ENCODE measurements around the gene SEMA7A.

SEMA7A gene

DNA sequence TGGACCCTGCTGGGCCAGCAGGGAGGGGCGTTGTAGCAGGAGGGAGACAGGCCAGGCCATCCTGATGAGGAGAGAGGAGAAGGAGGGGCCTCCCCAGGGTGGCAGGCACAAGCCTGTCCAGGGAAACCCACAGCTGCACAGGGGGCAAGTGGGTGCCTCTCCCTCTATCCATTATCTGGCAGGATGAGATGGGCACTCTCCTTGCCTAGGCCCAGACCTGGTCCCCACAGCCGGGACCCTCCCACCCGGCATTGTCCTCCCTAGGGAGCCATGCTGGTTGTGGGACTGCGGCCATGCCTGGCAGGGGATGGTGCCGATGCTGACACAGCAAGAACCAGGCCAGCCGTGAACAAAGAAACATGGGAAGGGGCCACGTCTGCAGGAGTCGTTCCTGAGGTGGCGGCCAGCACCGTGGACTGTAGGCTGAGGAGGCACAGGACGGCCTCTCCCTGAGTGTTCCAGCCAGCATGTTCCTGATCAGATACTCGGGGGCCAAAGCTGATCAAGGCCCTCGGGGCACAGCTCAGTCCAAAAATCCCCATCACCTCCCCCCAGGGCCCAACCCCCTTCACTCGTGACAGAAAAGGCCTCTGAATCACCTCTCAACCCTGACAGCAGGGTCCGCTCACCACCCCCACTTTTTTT lies 47.1 kb downstream of the SEMA7A start:
- peak in 1 of 2 experiments; percentile 21 for DNase-seq

DNA sequence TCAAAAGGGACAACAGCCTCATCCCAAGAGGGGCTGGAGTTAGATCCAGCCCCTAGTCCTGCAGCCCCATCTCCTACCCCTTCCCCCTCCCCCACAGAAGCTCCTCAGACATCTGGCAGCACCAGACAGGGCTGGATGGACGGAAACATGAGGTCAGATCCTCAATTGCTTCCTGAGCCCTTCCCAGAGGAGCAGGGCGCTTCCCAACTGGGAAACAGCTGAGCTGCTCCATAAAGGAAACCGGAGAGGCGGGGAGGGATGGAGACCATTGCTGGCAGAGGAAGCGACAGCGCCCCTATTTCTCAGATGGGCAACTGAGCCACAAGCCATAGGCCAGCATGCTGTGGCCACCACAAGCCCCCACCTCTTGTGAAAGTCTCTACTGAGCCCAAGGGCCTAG lies 48.0 kb downstream of the SEMA7A start:
- no peak for DNase-seq

DNA sequence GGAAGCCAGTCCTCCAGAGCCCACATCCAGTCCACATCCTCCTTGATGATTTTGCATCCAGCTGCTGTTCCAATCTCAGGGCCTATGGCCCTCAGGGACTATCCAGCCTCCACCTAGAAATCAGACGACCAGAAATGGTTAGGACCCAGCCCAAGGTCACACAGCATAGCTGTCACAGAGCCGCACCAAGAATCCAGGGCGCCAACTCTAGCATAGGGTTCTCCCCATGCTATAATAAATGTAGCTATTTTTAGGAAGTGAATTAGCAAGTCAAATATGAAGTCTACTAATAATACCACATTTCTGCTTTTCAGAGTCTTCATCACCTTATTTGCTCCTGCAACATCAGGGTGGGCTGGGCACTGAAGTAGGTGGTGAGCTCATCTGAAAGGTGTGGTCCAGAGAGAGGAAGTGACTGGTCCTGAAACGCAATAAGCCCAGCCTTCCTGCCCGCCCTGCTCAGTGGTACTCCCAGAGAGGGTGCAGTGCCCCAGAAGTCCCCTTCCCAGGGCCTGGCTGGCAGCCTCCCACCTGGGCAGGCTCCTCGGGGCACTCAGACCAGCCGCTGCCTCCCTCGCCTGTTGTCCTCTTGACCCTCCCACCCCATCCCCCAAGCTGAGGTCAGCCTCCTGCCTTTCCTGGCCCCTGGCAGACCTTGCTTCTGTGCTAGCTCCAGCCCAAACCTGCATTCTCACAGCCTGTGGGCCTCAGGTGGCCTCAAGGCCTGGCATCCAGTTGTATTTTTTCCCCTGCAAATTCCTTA lies 48.7 kb downstream of the SEMA7A start:
- DNase-seq, result peak; percentile 78 to 79

DNA sequence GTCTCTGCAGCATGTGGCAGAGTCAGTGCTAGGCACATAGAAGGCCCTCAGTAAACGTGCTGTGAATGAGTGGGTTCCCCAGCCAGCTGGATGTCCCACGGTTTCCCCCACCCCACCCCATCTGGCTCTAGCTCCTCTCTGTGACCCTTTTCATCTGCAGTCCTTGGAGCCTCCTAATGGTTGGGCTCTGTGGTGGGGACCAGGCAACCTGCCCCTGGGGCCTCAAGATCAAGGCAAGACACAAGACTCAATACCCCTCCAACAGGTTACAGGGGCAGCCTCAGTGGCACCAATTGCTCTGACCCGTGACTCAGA lies 49.2 kb downstream of the SEMA7A start:
- no peak for DNase-seq

DNA sequence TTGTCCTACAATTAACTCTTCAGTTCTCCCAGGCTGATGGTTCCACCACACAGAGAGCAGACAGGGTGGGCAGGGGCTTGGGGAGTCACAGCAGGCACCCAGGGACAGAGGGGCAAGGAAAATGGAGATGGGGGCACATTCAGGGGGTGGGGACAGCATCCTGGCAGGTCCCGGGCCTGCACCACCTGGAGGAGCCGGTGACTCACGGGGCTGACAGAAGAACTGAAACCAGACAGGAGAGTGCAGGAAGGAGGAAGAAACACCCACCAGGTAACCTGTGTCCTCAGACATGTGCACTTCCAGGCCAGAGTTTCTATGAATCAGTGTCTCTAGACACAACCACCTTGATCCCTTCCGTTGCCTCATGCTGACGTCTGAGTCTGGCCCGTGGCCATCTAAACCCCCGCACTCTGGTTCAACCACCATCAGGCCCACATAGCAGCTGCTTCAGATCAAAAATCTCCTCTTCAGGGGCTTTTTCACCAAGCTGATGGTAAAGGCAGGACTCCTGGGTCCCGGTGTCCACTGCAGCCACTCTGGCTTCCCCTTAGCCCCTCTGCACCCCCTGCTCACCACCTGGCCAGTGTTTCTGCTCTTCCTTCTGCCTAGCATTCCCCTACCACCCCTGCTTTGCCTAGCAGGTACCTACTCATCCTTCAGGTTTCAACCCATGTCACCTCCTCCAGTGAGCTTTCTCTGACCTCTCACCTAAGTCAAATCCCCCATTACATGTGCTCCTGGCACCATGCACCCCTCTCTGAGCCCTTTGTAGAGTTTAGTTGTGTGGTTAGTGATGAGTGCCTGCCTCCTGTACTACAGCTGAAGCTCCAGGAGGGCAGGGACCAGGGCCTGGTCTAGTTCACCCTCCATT lies 49.8 kb downstream of the SEMA7A start:
- DNase-seq, result peak; percentile 84 to 87

DNA sequence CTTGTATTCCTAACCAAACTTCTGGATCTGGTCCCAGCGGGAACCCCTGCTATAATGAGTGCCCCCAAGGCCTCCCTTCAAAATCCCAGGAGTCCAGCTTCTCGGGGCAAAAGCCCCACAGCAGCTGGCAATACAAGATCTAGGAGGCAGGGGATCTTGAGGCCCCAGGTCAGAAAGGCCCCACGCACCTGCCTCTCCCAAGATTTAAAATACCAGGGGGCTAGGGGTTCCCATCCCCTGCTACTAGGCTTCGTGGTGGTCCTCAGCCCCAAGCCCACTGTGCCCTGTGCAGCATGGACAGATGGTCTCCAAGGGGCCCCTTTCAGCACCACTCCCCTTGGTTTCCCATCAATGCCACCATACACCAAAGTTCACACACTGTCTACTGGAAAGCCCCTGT lies 50.5 kb downstream of the SEMA7A start:
- DNase-seq, result no peak

DNA sequence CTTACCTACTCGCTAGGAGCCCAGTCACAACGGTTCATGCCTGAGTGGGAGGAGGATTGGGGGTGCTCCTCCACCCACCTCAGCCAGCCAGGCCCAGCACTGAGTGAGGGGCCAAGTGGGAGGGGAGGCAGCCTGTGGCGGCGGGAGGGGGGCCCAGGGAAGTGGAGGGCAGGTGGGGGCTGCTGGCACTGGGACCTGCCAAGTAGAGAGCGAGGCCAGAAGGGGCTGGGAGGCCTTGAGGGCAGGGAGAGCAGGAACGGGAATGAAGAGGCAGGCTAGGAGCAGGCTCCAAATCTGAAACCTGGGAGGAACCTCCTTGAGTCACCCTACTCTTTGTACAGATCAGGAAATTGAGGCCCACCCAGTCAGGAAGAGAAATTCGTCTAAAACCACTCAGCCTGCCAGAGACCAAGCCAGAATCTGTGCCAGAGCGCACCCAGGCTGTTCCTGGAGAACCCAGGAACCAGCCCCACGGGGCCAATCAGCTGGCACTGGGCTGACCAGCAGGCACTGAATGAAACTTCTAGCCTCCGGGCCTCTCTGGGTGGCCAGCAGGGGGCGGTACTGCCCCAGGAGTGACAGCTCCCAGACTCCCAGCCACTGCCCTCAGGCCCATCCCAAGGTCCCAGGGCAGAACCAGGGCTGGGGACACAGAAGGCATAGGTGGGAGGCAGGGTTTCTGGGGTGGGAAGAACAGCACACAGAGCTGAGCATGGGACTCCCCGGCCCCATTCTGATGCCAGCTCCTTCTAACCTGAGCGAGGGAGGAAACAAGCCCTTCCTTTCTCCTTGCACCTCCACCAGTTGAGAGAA lies 51.5 kb downstream of the SEMA7A start:
- DNase-seq, result peak; percentile 88 to 89

DNA sequence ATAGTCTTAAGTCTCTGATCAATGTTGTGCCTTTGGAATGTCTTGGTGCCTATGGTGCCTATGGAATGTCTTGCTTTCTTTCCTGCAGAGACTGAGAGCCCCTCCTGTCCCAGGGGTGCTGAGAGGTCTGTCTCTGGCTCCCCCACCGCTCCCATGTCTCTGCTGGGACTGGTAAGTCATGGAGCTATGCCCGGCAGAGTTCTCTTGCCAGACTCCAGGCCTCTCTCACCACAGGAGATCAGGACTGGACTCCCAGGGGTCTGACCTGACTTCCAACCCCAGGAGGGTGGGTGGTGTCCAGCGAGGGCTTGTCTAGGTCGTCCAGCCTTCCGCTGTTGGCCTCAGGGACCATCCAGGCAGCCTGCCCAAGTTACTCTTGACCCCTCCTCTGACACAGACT lies 52.3 kb downstream of the SEMA7A start:
- DNase-seq, result peak in 1 of 2 experiments; percentile 27

DNA sequence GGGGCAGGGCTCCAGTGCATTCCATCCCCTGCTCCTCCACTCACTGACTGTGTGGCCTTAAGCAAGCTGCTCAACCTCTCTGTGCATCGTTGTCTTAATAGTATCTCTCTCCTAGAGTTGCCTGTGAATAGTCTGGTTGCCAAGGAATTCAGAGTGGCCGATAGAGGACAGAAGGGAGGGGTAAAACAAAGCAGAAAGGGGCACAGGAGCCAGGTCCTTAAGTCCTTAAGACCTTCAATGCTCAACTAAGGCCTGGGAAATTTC lies 52.6 kb downstream of the SEMA7A start:
- DNase-seq, result no peak

DNA sequence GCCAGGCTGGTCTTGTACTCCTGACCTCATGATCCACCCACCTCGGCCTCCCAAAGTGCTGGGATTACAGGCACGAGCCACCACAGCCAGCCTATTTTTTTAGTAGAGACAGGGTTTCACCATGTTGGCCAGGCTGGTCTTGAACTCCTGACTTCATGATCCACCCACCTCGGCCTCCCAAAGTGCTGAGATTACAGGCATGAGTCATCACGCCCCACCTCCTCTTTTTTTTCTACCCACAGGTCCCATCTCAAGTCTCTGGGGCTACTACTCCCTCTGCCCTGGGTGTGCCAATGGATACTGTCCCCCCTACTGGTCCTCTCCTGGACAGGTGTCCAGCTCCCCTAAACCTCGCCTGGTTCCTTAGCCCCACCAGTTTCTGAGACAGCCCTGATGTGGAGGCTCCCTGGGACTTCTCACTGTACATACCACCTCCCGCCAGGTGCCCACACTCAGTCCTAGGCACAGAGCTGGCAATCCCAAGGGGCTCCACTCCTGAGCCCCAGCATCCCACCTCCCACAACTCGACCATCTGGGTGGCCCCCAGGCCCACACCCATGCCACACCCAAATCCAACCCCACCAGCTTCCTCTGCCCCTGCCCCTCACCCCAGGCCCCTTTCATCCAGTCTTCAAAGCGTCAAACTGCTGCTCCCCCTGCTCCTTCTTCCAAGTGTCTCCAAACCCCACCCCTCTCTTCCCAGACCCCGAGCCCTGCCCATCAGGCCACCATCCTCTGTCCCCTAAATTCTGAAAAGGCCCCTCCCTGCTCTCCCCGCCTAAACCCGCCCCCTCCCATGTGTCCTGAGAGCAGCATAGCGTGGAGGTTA lies 53.2 kb downstream of the SEMA7A start:
- DNase-seq, result peak in 1 of 2 experiments; percentile 39

DNA sequence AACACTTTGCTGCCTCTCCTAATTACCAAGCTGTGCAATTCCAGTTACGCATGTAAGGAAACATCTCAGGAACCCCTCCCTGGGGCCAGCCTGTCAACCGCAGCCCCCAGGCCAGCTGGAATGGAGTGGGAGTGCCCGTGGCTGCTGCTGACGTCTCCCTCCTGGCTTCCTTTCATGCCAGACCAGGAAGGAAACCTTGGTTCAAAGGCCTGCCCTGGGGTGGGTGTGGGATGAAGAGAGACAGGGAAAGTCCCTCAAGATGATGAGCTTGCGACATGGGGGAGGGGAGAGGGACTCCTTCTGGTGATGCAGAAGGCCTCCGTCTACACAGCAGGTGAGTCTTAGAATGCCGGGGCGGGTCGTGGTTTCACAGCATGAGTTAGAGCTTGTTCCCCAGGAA lies 54.9 kb downstream of the SEMA7A start:
- peak; percentile 76 to 78 for DNase-seq

DNA sequence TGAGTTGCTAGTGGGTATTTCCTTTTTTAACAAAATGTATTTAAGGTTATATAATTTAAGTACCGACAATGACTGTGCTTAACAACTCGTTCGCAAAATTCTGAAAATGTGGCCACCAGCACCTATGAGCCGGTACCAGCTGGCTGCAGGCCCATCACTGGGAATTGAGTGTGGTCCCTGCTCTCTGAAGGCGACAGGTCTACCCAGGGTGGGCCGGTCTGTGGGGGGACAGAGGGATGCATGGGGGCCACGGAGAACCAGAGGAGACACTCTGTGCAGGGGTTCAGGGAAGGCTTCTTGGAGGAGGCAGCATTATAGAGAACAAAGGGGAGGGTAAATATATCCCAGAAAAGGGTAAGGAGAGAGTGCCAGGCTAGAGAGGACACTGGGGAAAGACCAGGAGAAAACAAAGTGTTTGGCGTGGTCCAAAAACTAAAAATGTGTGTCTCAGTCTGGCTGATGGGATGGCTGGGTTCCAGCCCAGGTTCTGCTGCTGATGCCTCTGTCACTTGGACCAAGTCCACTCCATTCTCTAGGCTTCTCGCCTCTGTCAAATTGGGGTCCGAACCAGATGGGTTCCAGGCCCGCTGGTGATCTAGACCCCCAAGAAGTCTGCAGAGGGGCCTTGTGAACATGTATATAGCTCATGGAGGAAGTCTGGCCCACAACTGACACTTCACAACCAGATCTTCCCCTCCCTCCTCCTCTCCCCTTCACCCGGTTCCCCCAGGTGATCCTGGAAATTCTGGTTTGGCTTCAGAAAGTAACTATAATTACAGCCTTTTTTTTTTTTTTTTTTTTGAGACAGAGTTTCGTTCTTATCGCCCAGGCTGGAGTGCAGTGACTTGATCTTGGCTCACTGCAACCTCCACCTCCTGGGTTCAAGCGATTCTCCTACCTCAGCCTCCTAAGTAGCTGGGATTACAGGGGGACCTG lies 55.7 kb downstream of the SEMA7A start:
- peak in 1 of 2 experiments; percentile 15 for DNase-seq

DNA sequence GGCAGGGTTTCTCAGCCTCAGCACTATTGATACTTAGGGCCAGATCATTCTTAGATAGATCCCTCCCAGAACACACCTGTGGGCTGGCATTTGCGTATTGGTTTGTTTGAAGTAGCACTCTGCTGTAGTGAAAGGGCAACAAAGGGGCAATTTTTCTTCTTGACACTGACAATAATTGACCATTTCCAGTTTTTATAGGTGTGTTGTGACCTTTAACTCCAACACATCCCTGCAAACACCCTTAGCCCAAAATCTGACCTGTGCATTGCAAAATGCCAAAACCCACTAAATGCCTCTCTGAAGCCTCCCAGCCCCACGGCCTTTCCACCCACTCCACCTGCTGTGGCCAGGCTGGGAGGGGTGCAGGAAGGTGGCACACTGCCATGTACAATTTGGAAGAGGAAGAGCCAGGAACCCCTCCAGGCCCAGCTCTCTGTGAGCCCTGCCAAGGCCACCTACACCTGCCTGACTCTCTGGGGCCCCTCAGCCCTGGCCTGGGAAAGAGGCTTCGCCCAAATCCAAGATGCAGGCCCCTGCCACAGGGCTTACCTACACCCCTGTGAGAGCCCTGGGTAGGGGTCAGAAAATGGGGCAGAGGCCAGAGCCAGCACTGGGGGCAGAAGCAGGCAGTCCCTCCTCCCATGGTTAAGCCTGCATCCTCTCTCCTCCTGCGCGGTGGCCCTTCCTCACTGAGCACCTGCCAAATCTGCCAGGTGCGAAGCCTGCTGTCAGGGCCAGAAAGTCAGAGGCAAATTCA lies 56.8 kb downstream of the SEMA7A start:
- peak in 1 of 2 experiments; percentile 17 for DNase-seq

DNA sequence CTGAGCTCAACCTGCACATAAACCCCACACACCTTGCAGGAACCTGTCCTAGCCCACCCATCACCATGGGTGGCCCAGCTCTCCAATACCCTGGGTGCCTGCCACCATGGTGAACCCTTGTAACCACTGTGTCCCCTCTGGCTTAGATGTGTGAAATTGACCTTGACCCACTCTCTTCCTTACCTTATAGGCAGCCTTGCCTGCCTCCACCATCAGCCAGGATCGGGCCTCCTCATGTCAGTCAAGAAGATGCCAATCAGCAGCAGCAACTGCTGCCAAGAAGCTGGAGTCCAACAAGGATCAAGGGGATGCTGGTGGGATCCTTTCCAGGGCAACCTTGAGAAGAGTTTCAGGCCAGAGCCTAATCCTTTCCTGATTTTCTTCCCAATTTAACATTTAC lies 57.5 kb downstream of the SEMA7A start:
- DNase-seq, result peak; percentile 18 to 20

DNA sequence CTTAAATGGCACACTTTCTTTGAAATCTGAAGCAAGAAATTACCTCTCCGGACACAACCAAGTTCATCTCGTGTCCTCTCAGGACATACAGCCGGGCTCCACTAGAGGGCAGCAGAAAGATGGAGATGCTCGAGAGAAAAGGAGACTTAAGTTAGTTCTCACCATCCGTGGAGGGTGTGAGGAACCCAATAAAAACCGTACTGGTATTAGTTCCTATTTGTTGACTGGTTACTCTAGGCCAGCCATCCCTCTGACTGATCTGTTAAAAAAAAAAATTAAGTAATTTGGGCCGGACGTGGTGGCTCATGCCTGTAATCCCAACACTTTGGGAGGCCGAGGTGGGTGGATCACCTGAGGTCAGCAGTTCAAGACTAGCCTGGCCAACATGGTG lies 58.5 kb downstream of the SEMA7A start:
- DNase-seq, result peak; percentile 91 to 95

DNA sequence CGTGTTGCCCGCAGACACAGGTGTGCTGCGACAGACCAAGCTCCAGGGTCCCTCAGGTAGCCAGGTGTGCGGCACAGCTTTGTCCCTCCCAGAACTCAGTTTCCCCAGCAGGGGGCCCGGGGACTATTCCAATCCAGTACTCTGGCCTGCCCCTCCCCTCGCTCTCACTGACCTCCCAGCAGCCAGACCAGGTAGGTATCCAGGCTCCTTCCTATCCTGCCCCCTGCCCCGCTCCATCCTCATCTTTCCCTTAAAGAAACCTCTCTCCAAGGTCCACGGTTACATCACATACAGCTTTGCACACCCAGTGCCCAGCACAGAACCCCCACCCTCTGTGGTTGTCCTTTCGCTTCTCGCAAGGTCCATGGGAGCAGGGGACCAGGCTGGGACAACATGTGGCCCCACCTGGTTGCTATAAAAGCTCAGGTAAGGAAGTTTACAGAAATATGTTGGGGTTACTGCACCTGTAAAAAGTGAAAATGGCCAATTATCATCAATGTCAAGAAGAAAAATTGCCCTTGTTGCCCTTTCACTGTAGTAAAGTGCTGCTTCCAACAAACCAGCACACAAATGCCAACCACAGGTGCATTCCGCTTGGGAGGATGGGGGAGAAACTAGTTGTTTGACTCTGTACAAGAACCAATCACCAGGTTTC lies 59.0 kb downstream of the SEMA7A start:
- no peak for DNase-seq

DNA sequence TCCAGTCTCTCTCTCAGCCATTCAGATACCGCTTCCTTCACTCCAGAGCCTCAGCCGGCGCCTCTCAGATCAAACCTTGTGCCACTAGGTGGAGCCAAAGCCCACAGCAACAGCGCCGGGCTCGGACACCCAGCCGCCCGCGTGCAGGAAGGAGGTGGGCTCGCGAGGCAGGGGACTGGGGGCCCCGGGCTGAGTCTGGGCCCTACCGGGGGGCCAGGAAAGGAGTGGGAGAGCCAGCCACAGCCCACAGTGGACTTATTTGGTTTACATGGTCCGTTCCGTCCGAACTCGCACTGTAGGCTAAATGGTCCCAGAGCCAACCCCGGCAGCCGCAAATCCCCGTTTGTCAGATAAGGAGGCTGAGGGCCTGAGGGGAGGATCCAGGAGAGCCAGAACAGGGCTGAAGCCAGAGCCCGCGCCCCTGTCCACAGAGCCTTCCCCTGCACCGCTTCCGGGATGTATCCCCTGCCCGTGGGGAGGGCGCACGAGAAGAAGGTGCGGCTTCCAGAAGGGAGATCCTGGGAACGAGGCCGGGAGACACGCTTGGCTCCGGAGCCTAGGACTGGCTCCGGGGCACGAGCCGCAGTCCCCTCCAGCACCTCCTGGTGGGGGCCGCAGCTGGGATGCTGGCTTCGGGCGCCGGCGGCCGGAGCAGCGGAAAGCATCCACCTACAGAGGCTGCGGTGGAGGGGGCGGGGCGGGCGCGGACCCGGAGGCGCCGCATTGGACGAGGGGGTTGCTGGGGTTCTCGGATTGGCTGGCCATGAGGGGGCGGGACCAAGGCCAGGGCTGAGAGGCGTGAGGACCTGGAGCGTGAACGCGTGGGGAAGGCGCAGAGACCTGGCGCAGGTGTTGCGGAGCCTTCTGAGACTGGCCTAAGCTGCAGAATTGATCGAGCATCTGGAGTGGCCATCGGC lies 59.8 kb downstream of the SEMA7A start:
- DNase-seq, result peak; percentile 96

DNA sequence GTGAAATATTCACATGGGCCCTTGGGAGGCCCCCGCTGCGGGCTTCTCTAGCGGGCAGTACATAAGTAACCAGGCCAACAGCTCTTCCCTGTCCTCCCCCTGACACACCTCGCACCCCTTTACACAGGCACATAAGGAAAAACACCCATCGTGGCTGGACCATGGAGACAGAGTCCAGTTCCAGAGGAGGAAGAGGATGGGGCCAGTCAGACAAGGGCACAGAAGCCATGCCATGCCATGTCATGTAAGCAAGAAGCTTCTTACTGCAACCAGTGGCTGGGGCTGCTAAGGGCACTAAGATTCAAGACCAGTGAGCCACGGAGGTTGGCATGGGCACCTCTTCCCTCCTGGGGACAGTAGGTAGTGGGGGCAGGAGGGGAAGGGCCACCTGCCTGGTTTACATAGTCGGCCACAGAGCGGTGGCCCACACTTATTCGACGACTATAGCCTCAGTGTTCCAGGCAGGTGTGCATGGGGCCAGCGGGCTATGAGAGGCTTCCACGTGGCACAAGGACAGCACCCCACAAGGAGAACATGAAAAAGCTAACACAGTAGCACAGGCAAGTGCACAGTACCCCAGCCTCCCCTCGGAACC lies 60.6 kb downstream of the SEMA7A start:
- no peak for DNase-seq

All from activated T-cell treated with anti-CD3 and anti-CD28 coated beads, Interleukin-2, amount 50 U/mL, for 48 hours (primary cell).